DOHH2 (cell line): ENCODE data around the gene FAM193A.

Source experiments
- EZH2phosphoT487 ChIP-seq: fragments of 200-600 bp; sonication (generic); IDR thresholded peaks from 2 replicates; pipeline ENCODE4 v1.6.1; 2017; ENCODE audit warnings: borderline replicate concordance, mild to moderate bottlenecking, antibody characterized with exemption, low read length, moderate library complexity, mixed read lengths
- TF ChIP-seq, protein P1 (sequence below): fragments of 200-600 bp; sonication (generic); IDR thresholded peaks from one replicate; pipeline ENCODE4 v1.5.1; 2014; ENCODE audit warnings: antibody characterized with exemption, mild to moderate bottlenecking, low read depth, low read length; ENCODE audit not compliant: poor library complexity, severe bottlenecking

DNA sequence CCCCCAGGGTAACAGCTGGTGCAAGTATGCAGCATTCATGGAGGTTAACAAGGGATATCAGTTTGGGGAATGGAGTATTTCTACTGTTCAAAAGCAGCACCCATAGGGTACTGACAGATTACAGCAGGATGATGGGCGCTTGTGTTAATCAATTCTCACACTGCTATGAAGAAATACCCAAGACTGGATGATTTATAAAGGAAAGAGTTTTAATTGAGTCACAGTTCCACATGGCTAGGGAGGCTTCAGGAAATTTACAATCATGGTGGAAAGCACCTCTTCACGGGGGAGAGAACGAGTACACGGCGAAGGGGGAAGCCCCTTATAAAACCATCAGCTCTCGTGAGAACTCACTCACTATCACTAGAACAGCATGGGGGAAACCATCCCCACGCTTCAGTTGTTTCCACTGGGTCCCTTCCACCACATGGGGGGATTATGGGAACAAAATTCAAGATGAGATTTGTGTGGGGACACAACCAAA is 155.5 kb downstream of the FAM193A start:
- TF ChIP-seq, protein P1, sequence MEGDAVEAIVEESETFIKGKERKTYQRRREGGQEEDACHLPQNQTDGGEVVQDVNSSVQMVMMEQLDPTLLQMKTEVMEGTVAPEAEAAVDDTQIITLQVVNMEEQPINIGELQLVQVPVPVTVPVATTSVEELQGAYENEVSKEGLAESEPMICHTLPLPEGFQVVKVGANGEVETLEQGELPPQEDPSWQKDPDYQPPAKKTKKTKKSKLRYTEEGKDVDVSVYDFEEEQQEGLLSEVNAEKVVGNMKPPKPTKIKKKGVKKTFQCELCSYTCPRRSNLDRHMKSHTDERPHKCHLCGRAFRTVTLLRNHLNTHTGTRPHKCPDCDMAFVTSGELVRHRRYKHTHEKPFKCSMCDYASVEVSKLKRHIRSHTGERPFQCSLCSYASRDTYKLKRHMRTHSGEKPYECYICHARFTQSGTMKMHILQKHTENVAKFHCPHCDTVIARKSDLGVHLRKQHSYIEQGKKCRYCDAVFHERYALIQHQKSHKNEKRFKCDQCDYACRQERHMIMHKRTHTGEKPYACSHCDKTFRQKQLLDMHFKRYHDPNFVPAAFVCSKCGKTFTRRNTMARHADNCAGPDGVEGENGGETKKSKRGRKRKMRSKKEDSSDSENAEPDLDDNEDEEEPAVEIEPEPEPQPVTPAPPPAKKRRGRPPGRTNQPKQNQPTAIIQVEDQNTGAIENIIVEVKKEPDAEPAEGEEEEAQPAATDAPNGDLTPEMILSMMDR = no peak
- no peak for TF ChIP-seq EZH2phosphoT487
